ENCODE data around the gene PDK2. TPM values are rescaled to one million over a fixed set of nuclear protein-coding genes. Genes with fewer than 3 reads are reported as not detected.

Gene PDK2
- total RNA-seq, 4 donors from 2014 or later: 111 to 335 (median 124) TPM

GRCh38 chr17:50088952-50089825 lies 6.0 kb upstream of the PDK2 start:
- no peak for ATAC-seq
- H3K27ac ChIP-seq: no peak overlapping the region
- H3K4me3 ChIP-seq: no peak overlapping the region
- peaks cover 0 to 11% of the 10 kb centered on the region in 2 donors for H3K36me3 ChIP-seq
- TF ChIP-seq POLR2A (IDR thresholded peaks at IDR 0.05) (no peak), CTCF (IDR thresholded peaks at IDR 0.05 in 4 of 5, conservative IDR thresholded peaks at IDR 0.05 in 1 of 5) (no peak)
- in situ Hi-C loops (cut with MboI; ENCODE audit: low sequenced_read_pairs in 4 of 4): loop anchor here in 3 of 4 donors (5.0 kb wide), 1 partner anchor 62 kb away; no protein-coding TSS in a partner anchor
- no peak for DNase-seq
- intact Hi-C loops (cut with DNase I; ENCODE audit: low total_unique reads): no loop called here
- H3K4me1 ChIP-seq: no peaks in the 10 kb centered on the region
- H3K9me3 ChIP-seq: no peaks in the 10 kb centered on the region
- no peaks in the 10 kb centered on the region for H3K27me3 ChIP-seq

GRCh38 chr17:50090071-50090470 lies 5.1 kb upstream of the PDK2 start:
- intact Hi-C loops (cut with DNase I; ENCODE audit: low total_unique reads) (loop anchor here (10.0 kb wide), 2 partner anchors 205 to 335 kb away; partner anchors contain the start of gene ACSF2), in situ Hi-C loops (cut with MboI; ENCODE audit: low sequenced_read_pairs in 4 of 4) (loop anchor here in 2 of 4 donors (5.0 kb wide), 2 partner anchors 63 to 82 kb away; no protein-coding TSS in a partner anchor)
- DNase-seq: no peak
- peaks cover 0 to 5% of the 10 kb centered on the region in 2 donors for H3K4me1 ChIP-seq
- ATAC-seq: no peak
- H3K9me3 ChIP-seq: no peaks in the 10 kb centered on the region
- TF ChIP-seq POLR2A (IDR thresholded peaks at IDR 0.05) (no peak), CTCF (IDR thresholded peaks at IDR 0.05 in 4 of 5, conservative IDR thresholded peaks at IDR 0.05 in 1 of 5) (no peak)
- H3K27me3 ChIP-seq: no peaks in the 10 kb centered on the region
- no peak overlapping the region for H3K27ac ChIP-seq
- H3K36me3 ChIP-seq: peaks cover 0 to 11% of the 10 kb centered on the region in 2 donors
- no peak overlapping the region for H3K4me3 ChIP-seq

GRCh38 chr17:50090971-50091917 lies 3.9 kb upstream of the PDK2 start:
- H3K36me3 ChIP-seq: peaks cover 0 to 11% of the 10 kb centered on the region in 2 donors
- ATAC-seq: no peak
- no peak overlapping the region for H3K4me3 ChIP-seq
- H3K9me3 ChIP-seq: no peaks in the 10 kb centered on the region
- H3K27me3 ChIP-seq: no peaks in the 10 kb centered on the region
- in situ Hi-C loops (cut with MboI; ENCODE audit: low sequenced_read_pairs in 4 of 4) (loop anchor here in 2 of 4 donors (5.0 kb wide), 2 partner anchors 64 to 81 kb away; no protein-coding TSS in a partner anchor), intact Hi-C loops (cut with DNase I; ENCODE audit: low total_unique reads) (loop anchor here (10.0 kb wide), 2 partner anchors 204 to 334 kb away; partner anchors contain the start of gene ACSF2)
- DNase-seq: no peak
- no peak for TF ChIP-seq CTCF (IDR thresholded peaks at IDR 0.05 in 4 of 5, conservative IDR thresholded peaks at IDR 0.05 in 1 of 5)
- no peak for TF ChIP-seq POLR2A (IDR thresholded peaks at IDR 0.05)
- no peak overlapping the region for H3K27ac ChIP-seq
- H3K4me1 ChIP-seq: peaks cover 6 to 10% of the 10 kb centered on the region in 2 donors

- in situ Hi-C loops (cut with MboI; ENCODE audit: low sequenced_read_pairs in 4 of 4) (loop anchor here in 2 of 4 donors (5.0 kb wide), 2 partner anchors 65 to 80 kb away; no protein-coding TSS in a partner anchor), intact Hi-C loops (cut with DNase I; ENCODE audit: low total_unique reads) (loop anchor here (10.0 kb wide), 2 partner anchors 203 to 333 kb away; partner anchors contain the start of gene ACSF2)
- Histone ChIP-seq H3K4me1 (peaks cover 12 to 16% of the 10 kb centered on the region in 2 donors), H3K4me3 (no peak overlapping the region), H3K36me3 (peaks cover 0 to 11% of the 10 kb centered on the region in 2 donors), H3K9me3 (no peaks in the 10 kb centered on the region), H3K27me3 (no peaks in the 10 kb centered on the region), H3K27ac (no peak overlapping the region)
- TF ChIP-seq POLR2A (IDR thresholded peaks at IDR 0.05): no peak
- TF ChIP-seq CTCF (IDR thresholded peaks at IDR 0.05 in 4 of 5, conservative IDR thresholded peaks at IDR 0.05 in 1 of 5): no peak
- DNase-seq (no peak), ATAC-seq (no peak)
Observed at GRCh38 chr17:50091918-50092285, 3.2 kb upstream of the PDK2 start.
